ENCODE results near the gene GRAMD1A.
A peak's percentile ranks its signal among the peaks of the same experiment; 100 is the strongest.

Gene GRAMD1A

DNA sequence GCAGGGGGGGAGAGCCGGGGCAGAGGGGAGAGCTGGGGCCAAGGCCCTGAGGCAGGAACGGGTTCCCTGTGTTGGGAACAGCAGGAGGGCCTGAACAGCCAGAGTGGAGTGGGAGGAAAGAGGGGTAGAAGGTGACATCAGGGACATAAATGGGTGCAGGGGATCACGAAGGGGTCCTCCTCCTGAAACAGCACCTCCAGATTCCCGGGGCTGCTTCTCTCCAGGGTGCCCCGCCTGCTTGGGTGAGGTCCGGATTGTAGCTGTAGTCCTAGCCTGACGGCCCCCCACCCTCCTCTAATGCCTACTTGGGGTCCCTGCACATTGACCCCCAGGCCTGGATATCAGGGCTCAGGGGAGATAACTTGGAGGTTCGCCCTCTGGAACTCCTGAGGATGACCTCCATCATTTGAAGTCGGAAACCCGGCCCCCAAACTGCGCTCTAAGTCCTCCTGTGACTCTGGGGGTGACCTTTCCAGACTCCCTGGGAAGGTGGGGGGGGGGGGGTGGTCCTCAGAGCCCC is 29.7 kb downstream of the GRAMD1A start (continued):
- TF ChIP-seq, protein P1, sequence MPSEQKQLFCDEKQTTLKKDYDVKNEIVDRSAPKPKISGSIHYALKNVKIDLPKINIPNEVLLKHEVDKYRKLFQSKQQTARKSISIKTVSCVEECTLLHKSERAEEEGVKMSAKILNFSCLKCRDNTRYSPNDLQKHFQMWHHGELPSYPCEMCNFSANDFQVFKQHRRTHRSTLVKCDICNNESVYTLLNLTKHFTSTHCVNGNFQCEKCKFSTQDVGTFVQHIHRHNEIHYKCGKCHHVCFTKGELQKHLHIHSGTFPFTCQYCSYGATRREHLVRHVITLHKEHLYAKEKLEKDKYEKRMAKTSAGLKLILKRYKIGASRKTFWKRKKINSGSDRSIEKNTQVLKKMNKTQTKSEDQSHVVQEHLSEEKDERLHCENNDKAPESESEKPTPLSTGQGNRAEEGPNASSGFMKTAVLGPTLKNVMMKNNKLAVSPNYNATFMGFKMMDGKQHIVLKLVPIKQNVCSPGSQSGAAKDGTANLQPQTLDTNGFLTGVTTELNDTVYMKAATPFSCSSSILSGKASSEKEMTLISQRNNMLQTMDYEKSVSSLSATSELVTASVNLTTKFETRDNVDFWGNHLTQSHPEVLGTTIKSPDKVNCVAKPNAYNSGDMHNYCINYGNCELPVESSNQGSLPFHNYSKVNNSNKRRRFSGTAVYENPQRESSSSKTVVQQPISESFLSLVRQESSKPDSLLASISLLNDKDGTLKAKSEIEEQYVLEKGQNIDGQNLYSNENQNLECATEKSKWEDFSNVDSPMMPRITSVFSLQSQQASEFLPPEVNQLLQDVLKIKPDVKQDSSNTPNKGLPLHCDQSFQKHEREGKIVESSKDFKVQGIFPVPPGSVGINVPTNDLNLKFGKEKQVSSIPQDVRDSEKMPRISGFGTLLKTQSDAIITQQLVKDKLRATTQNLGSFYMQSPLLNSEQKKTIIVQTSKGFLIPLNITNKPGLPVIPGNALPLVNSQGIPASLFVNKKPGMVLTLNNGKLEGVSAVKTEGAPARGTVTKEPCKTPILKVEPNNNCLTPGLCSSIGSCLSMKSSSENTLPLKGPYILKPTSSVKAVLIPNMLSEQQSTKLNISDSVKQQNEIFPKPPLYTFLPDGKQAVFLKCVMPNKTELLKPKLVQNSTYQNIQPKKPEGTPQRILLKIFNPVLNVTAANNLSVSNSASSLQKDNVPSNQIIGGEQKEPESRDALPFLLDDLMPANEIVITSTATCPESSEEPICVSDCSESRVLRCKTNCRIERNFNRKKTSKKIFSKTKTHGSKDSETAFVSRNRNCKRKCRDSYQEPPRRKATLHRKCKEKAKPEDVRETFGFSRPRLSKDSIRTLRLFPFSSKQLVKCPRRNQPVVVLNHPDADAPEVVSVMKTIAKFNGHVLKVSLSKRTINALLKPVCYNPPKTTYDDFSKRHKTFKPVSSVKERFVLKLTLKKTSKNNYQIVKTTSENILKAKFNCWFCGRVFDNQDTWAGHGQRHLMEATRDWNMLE (tag by site-specific recombination; conservative IDR thresholded peaks at IDR 0.05; ENCODE audit: low read depth): no peak
- TF ChIP-seq ZNF791 (tag by site-specific recombination; IDR thresholded peaks at IDR 0.05) (no peak), ZNF664 (tag by site-specific recombination; IDR thresholded peaks at IDR 0.05) (peak; percentile 12; the same call in 1 of the 2 replicates), ZNF335 (tag by site-specific recombination; conservative IDR thresholded peaks at IDR 0.05) (peak; percentile 94), REPIN1 (tag by site-specific recombination; IDR thresholded peaks at IDR 0.05; ENCODE audit: low read depth) (no peak), ZNF610 (tag by site-specific recombination; IDR thresholded peaks at IDR 0.05; ENCODE audit: borderline replicate concordance) (no peak), ZFP3 (tag by site-specific recombination; IDR thresholded peaks at IDR 0.05; ENCODE audit: low read depth) (no peak), ZNF121 (tag by site-specific recombination; IDR thresholded peaks at IDR 0.05) (no peak), ZNF324 (tag by site-specific recombination; IDR thresholded peaks at IDR 0.05) (no peak), ZFHX2 (tag by site-specific recombination; conservative IDR thresholded peaks at IDR 0.05) (no peak; the same call in 1 of the 2 replicates), GLI2 (tag by site-specific recombination; IDR thresholded peaks at IDR 0.05; ENCODE audit: borderline replicate concordance, low read depth) (no peak), ZNF423 (tag by site-specific recombination; IDR thresholded peaks at IDR 0.05) (peak; percentile 88), ZNF473 (tag by site-specific recombination; IDR thresholded peaks at IDR 0.05) (0 out of 2 replicates have a peak, but pooled peaks have one; percentile 52), ZNF629 (tag by site-specific recombination; IDR thresholded peaks at IDR 0.05) (peak; percentile 50), SETDB1 (IDR thresholded peaks at IDR 0.05; ENCODE audit: insufficient read length, low read length) (no peak)
- TF ChIP-seq, protein P2, sequence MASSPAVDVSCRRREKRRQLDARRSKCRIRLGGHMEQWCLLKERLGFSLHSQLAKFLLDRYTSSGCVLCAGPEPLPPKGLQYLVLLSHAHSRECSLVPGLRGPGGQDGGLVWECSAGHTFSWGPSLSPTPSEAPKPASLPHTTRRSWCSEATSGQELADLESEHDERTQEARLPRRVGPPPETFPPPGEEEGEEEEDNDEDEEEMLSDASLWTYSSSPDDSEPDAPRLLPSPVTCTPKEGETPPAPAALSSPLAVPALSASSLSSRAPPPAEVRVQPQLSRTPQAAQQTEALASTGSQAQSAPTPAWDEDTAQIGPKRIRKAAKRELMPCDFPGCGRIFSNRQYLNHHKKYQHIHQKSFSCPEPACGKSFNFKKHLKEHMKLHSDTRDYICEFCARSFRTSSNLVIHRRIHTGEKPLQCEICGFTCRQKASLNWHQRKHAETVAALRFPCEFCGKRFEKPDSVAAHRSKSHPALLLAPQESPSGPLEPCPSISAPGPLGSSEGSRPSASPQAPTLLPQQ (tag by site-specific recombination; IDR thresholded peaks at IDR 0.05): 0 out of 2 replicates have a peak, but pooled peaks have one; percentile 48
- TF ChIP-seq, protein P3, sequence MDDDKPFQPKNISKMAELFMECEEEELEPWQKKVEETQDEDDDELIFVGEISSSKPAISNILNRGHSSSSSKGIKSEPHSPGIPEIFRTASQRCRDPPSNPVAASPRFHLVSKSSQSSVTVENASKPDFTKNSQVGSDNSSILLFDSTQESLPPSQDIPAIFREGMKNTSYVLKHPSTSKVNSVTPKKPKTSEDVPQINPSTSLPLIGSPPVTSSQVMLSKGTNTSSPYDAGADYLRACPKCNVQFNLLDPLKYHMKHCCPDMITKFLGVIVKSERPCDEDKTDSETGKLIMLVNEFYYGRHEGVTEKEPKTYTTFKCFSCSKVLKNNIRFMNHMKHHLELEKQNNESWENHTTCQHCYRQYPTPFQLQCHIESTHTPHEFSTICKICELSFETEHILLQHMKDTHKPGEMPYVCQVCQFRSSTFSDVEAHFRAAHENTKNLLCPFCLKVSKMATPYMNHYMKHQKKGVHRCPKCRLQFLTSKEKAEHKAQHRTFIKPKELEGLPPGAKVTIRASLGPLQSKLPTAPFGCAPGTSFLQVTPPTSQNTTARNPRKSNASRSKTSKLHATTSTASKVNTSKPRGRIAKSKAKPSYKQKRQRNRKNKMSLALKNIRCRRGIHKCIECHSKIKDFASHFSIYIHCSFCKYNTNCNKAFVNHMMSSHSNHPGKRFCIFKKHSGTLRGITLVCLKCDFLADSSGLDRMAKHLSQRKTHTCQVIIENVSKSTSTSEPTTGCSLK (tag by site-specific recombination; IDR thresholded peaks at IDR 0.05): no peak
- TF ChIP-seq, protein P4, sequence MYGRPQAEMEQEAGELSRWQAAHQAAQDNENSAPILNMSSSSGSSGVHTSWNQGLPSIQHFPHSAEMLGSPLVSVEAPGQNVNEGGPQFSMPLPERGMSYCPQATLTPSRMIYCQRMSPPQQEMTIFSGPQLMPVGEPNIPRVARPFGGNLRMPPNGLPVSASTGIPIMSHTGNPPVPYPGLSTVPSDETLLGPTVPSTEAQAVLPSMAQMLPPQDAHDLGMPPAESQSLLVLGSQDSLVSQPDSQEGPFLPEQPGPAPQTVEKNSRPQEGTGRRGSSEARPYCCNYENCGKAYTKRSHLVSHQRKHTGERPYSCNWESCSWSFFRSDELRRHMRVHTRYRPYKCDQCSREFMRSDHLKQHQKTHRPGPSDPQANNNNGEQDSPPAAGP (tag by site-specific recombination; IDR thresholded peaks at IDR 0.05): no peak
- TF ChIP-seq, protein P5, sequence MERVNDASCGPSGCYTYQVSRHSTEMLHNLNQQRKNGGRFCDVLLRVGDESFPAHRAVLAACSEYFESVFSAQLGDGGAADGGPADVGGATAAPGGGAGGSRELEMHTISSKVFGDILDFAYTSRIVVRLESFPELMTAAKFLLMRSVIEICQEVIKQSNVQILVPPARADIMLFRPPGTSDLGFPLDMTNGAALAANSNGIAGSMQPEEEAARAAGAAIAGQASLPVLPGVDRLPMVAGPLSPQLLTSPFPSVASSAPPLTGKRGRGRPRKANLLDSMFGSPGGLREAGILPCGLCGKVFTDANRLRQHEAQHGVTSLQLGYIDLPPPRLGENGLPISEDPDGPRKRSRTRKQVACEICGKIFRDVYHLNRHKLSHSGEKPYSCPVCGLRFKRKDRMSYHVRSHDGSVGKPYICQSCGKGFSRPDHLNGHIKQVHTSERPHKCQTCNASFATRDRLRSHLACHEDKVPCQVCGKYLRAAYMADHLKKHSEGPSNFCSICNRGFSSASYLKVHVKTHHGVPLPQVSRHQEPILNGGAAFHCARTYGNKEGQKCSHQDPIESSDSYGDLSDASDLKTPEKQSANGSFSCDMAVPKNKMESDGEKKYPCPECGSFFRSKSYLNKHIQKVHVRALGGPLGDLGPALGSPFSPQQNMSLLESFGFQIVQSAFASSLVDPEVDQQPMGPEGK (tag by site-specific recombination; IDR thresholded peaks at IDR 0.05): peak; percentile 79
- TF ChIP-seq, protein P6, sequence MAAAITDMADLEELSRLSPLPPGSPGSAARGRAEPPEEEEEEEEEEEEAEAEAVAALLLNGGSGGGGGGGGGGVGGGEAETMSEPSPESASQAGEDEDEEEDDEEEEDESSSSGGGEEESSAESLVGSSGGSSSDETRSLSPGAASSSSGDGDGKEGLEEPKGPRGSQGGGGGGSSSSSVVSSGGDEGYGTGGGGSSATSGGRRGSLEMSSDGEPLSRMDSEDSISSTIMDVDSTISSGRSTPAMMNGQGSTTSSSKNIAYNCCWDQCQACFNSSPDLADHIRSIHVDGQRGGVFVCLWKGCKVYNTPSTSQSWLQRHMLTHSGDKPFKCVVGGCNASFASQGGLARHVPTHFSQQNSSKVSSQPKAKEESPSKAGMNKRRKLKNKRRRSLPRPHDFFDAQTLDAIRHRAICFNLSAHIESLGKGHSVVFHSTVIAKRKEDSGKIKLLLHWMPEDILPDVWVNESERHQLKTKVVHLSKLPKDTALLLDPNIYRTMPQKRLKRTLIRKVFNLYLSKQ (tag by site-specific recombination; IDR thresholded peaks at IDR 0.05; ENCODE audit: borderline replicate concordance): no peak
- TF ChIP-seq, protein P7, sequence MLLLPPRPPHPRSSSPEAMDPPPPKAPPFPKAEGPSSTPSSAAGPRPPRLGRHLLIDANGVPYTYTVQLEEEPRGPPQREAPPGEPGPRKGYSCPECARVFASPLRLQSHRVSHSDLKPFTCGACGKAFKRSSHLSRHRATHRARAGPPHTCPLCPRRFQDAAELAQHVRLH (tag by site-specific recombination; IDR thresholded peaks at IDR 0.05): no peak
- TF ChIP-seq, protein P8, sequence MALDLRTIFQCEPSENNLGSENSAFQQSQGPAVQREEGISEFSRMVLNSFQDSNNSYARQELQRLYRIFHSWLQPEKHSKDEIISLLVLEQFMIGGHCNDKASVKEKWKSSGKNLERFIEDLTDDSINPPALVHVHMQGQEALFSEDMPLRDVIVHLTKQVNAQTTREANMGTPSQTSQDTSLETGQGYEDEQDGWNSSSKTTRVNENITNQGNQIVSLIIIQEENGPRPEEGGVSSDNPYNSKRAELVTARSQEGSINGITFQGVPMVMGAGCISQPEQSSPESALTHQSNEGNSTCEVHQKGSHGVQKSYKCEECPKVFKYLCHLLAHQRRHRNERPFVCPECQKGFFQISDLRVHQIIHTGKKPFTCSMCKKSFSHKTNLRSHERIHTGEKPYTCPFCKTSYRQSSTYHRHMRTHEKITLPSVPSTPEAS (tag by site-specific recombination; IDR thresholded peaks at IDR 0.05): no peak
